WERI-Rb-1 (cell line): ENCODE measurements around the gene CD200R1.
"Not testable (repeated sequence)": the region's sequence is repeated elsewhere in the genome, so short reads cannot be mapped to it uniquely, and the experiment has no call there.

Experiments
- DNase-seq: peaks from one replicate; pipeline ENCODE4 v3.0.0-alpha.2; 2020
- H3K27ac ChIP-seq: fragments of 250-450 bp; sonication (Bioruptor Pico); 2 replicates; pipeline ENCODE4 v1.5.1; 2020; ENCODE audit warnings: mild to moderate bottlenecking, moderate library complexity
- H3K27me3 ChIP-seq: fragments of 250-450 bp; sonication (Bioruptor Pico); 2 replicates; pipeline ENCODE4 v1.5.1; 2021; ENCODE audit warnings: mild to moderate bottlenecking, low read depth, moderate library complexity; ENCODE audit not compliant: insufficient read depth, severe bottlenecking
- H3K36me3 ChIP-seq: fragments of 250-450 bp; sonication (Bioruptor Pico); 2 replicates; pipeline ENCODE4 v1.5.1; 2020; ENCODE audit warnings: mild to moderate bottlenecking, moderate library complexity
- H3K4me3 ChIP-seq: 2 replicates; pipeline ENCODE4 v1.5.1; 2011; ENCODE audit warnings: low read depth, mild to moderate bottlenecking, control low read depth, low read length
- H3K9me3 ChIP-seq: fragments of 250-450 bp; sonication (Bioruptor Pico); 2 replicates; pipeline ENCODE4 v1.5.1; 2021; ENCODE audit warnings: mild to moderate bottlenecking, moderate library complexity; ENCODE audit not compliant: severe bottlenecking
- TF ChIP-seq, protein P1 (sequence below): IDR thresholded peaks from 2 replicates; pipeline ENCODE4 v1.5.1; 2011; ENCODE audit warnings: low read depth, mild to moderate bottlenecking, control low read depth, inconsistent platforms, low read length

The CD200R1 gene

DNA sequence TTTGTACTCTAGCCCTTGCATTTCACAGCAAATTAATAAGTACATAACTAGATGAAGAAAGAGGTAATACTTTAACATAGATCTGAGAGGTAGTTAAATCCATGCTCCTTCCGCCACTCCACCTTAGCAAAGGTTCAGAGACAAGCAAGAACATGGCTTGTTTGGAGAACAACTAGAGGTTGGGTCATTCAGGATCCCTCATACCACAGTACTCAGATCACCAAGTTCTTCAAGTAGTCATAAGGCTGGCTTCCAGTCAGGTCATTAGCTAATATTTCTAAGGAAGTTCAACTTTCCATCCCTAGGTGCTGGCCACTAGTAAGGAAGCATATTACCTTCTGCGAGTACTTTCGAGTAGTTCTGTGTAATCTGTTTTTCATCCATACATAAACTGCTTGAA, 44.1 kb downstream of the CD200R1 start:
- TF ChIP-seq, protein P1, sequence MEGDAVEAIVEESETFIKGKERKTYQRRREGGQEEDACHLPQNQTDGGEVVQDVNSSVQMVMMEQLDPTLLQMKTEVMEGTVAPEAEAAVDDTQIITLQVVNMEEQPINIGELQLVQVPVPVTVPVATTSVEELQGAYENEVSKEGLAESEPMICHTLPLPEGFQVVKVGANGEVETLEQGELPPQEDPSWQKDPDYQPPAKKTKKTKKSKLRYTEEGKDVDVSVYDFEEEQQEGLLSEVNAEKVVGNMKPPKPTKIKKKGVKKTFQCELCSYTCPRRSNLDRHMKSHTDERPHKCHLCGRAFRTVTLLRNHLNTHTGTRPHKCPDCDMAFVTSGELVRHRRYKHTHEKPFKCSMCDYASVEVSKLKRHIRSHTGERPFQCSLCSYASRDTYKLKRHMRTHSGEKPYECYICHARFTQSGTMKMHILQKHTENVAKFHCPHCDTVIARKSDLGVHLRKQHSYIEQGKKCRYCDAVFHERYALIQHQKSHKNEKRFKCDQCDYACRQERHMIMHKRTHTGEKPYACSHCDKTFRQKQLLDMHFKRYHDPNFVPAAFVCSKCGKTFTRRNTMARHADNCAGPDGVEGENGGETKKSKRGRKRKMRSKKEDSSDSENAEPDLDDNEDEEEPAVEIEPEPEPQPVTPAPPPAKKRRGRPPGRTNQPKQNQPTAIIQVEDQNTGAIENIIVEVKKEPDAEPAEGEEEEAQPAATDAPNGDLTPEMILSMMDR = no peak
- Histone ChIP-seq H3K36me3 (no peaks in the 10 kb centered on the region), H3K9me3 (no peaks in the 10 kb centered on the region), H3K27me3 (peaks cover 12% of the 10 kb centered on the region), H3K27ac (no peak overlapping the region), H3K4me3 (no peak overlapping the region)
- no peak for DNase-seq

DNA sequence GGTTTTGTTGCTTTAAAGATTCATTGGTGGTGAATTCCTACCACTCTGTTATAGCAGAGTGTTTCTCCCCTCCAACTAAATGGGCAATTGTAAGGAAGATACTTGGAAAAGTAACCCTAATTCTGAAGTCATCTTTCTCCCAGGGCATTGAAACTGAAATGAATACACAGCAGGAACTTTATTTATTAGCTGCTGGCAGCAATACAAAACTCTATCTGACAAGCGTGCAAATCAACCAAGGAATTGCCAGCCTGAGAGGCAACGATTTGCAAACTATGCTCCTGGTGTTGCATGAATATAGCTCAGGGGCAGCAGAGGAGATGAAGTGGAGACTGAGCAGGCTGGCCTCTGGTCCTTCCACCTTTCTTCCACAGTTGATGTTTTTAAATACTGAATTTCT, 48.9 kb downstream of the CD200R1 start:
- Histone ChIP-seq H3K27ac (no peak overlapping the region), H3K36me3 (no peaks in the 10 kb centered on the region), H3K9me3 (no peaks in the 10 kb centered on the region), H3K4me3 (no peak overlapping the region), H3K27me3 (peaks cover 18% of the 10 kb centered on the region)
- DNase-seq = no peak
- TF ChIP-seq, protein P1 = no peak

- no peak overlapping the region for H3K27ac ChIP-seq
- no peak for DNase-seq
- peaks cover 20% of the 10 kb centered on the region for H3K27me3 ChIP-seq
- H3K9me3 ChIP-seq = no peaks in the 10 kb centered on the region
- no peaks in the 10 kb centered on the region for H3K36me3 ChIP-seq
- H3K4me3 ChIP-seq = no peak overlapping the region
- TF ChIP-seq, protein P1 = no peak
Observed at GRCh38 chr3:112925560-112925959, 49.3 kb downstream of the CD200R1 start.

DNA sequence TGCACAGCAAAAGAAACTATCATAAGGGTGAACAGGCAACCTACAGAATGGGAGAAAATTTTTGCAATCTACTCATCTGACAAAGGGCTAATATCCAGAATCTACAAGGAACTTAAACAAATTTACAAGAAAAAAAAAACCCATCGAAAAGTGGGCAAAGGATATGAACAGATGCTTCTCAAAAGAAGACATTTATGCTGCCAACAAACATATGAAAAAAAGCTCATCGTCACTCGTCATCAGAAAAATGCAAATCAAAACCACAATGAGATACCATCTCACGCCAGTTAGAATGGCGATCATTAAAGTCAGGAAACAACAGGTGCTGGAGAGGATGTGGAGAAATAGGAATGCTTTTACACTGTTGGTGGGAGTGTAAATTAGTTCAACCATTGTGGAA, 55.4 kb downstream of the CD200R1 start:
- H3K27me3 ChIP-seq = peaks cover 14% of the 10 kb centered on the region
- H3K9me3 ChIP-seq, H3K27ac ChIP-seq, H3K4me3 ChIP-seq, DNase-seq, H3K36me3 ChIP-seq: not testable (repeated sequence)

- Histone ChIP-seq H3K9me3 (peaks cover 8% of the 10 kb centered on the region), H3K27me3 (peaks cover 9% of the 10 kb centered on the region), H3K27ac (no peak overlapping the region), H3K4me3 (no peak overlapping the region), H3K36me3 (no peaks in the 10 kb centered on the region)
- no peak for DNase-seq
- TF ChIP-seq, protein P1 = no peak
Observed at GRCh38 chr3:112908252-112908651, 66.7 kb downstream of the CD200R1 start.

GRCh38 chr3:112904786-112905185, 70.1 kb downstream of the CD200R1 start:
- H3K27me3 ChIP-seq = peaks cover 3% of the 10 kb centered on the region
- TF ChIP-seq, protein P1 = no peak

More at GRCh38 chr3:112904786-112905185, 70.1 kb downstream of the CD200R1 start:
- no peak for DNase-seq
- Histone ChIP-seq H3K9me3 (peaks cover 12% of the 10 kb centered on the region), H3K27ac (no peak overlapping the region), H3K36me3 (no peaks in the 10 kb centered on the region), H3K4me3 (no peak overlapping the region)
